ENCODE data around the gene TMBIM6.

GRCh38 chr12:49730568-49731101 is 10.7 kb upstream of the TMBIM6 start:
- no peak for TF ChIP-seq CTCF (conservative IDR thresholded peaks at IDR 0.05)
- TF ChIP-seq ZFX (IDR thresholded peaks at IDR 0.05) = no peak

Data from C4-2B (cell line).